Activated CD8-positive, alpha-beta T cell treated with anti-CD3 and anti-CD28 coated beads for 36 hours (primary cell): Measurements from ENCODE around the gene FGF22. TPM values are rescaled to one million over a fixed set of nuclear protein-coding genes. Genes with fewer than 3 reads are reported as not detected.

Source experiments
- ATAC-seq: fragments of 200-7000 bp; cut with Tn5 transposase; one replicate; pipeline ENCODE4 v1.10.0; 2021; ENCODE audit warnings: mild to moderate bottlenecking, moderate library complexity
- CTCF ChIA-PET: fragments of 350-600 bp; sonication (Branson Sonifier 250); formaldehyde crosslinking; loops from one replicate; lab custom pipeline; 2021; ENCODE audit warnings: antibody characterized with exemption; lab: Charles Lee
- POLR2A ChIA-PET: fragments of 350-600 bp; sonication (Branson Sonifier 250); formaldehyde crosslinking; loops from one replicate; lab custom pipeline; 2021; ENCODE audit warnings: antibody characterized with exemption; lab: Charles Lee
- DNase-seq: peaks from one replicate; pipeline ENCODE4 v3.0.0-alpha.2; 2020
- H3K27ac Mint-ChIP-seq: one replicate; pipeline ENCODE4 v1.8.0; 2021; ENCODE audit warnings: mild to moderate bottlenecking, mixed read lengths
- H3K27me3 Mint-ChIP-seq: one replicate; pipeline ENCODE4 v1.8.0; 2021; ENCODE audit warnings: mixed read lengths
- H3K36me3 Mint-ChIP-seq: one replicate; pipeline ENCODE4 v1.8.0; 2021; ENCODE audit warnings: low read depth, mixed read lengths
- H3K4me1 Mint-ChIP-seq: one replicate; pipeline ENCODE4 v1.8.0; 2021; ENCODE audit warnings: low read depth, mixed read lengths
- H3K4me3 Mint-ChIP-seq: one replicate; pipeline ENCODE4 v1.8.0; 2021; ENCODE audit warnings: mild to moderate bottlenecking, moderate library complexity, mixed read lengths
- H3K9me3 Mint-ChIP-seq: one replicate; pipeline ENCODE4 v1.8.0; 2021; ENCODE audit warnings: mixed read lengths
- CTCF ChIP-seq: fragments of 200-600 bp; IDR thresholded peaks from one replicate; pipeline ENCODE4 v1.8.0; 2022; ENCODE audit warnings: antibody characterized with exemption, mild to moderate bottlenecking
- intact Hi-C: fragments of 100-400 bp; cut with micrococcal nuclease; formaldehyde crosslinking; loops from one replicate; pipeline ENCODE4 v1.10.0; 2022
- total RNA-seq, 2 experiments: library from RNA; stranded (reverse); gene quantifications; one replicate each; pipeline ENCODE4 v1.2.3, GENCODE V29; 2021

FGF22 gene
- total RNA-seq, 2 experiments from 2014 or later = 0.16 TPM; not detected in 1

DNA sequence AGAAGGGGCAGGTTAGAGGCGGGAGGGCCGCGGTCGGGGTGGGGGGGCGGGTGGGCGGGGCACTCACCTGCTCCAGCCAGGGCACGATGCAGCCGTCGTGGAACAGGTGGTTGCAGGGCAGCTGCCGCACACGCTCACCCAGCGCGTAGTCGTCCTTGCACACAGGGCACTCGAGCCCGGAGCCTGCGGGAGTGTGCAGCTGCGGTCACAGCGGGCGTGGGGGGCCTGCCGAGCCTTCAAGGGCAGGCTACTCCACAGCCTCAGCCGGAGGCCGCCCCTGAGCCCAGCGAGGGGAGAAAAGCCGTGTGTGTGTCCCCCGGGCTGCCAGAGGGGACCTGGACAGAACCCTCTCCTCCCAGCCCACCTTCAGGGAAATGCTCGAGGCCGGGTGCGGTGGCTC, 8.6 kb downstream of the FGF22 start:
- ChIA-PET POLR2A (interaction anchor here (1.1 to 1.7 kb wide), 2 partner anchors 12 to 15 kb away, joined by 3 to 6 read pairs; no protein-coding TSS in a partner anchor), CTCF (no interaction called here)
- DNase-seq (no peak), ATAC-seq (no peak)
- no peaks in the 10 kb centered on the region for H3K9me3 Mint-ChIP-seq
- intact Hi-C loops = no loop called here
- H3K36me3 Mint-ChIP-seq = peaks cover 5% of the 10 kb centered on the region
- no peak overlapping the region for H3K4me3 Mint-ChIP-seq
- H3K27me3 Mint-ChIP-seq = no peaks in the 10 kb centered on the region
- H3K27ac Mint-ChIP-seq = no peak overlapping the region
- no peak for TF ChIP-seq CTCF
- H3K4me1 Mint-ChIP-seq = no peaks in the 10 kb centered on the region

DNA sequence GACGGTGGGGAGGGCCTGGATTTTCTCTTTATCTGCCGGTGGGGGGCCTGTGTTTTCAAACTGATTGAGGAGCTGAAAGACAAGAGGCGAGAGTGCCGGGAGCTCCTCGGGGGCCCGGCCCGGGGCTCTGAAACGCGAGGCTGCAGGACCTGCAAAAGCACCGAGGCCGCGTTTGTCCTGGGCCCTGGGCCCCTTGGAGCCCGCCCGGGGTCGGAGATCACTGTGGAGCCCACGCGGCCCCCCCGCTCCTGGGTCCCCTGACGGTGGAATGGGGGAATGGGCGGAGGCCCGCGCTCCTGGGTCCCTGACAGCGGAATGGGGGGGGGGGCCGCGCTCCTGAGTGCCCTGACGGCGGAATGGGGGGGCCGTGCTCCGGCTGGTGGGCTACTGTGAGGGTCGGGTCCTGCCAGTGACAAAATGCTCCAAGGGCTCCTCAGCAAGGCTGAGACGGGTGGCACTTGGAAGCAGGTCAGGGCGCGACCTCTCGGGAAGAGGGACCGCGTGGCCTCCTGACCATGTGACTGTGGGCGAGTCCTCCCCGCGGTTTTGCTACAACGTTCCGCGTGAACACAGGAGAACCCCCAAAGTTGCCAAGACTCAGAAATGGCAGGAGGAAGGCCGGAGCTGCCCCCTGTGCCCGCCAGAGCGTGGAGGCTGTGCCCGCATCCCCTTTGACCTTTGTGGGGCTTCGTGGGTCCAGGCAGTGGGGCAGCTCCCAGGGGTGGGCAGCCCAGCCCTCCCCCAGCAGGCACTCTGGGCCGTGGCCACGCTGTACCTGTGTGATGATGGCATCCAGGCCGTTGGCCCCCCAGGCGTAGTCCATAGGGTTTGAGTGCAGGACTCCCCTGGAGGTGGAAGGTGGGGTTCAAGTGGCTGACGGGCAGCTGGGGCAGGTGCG, 9.5 kb downstream of the FGF22 start:
- no peak for TF ChIP-seq CTCF
- intact Hi-C loops = no loop called here
- H3K9me3 Mint-ChIP-seq = no peaks in the 10 kb centered on the region
- no peak overlapping the region for H3K4me3 Mint-ChIP-seq
- H3K36me3 Mint-ChIP-seq = peaks cover 7% of the 10 kb centered on the region
- H3K27me3 Mint-ChIP-seq = no peaks in the 10 kb centered on the region
- H3K4me1 Mint-ChIP-seq = no peaks in the 10 kb centered on the region
- DNase-seq (no peak), ATAC-seq (no peak)
- ChIA-PET CTCF (interaction anchor here (1.3 kb wide), 1 partner anchor 24 kb away, joined by 3 read pairs; no protein-coding TSS in a partner anchor), POLR2A (interaction anchor here (0.9 to 1.3 kb wide), 4 partner anchors 8 to 15 kb away, joined by 3 to 6 read pairs (median 4); no protein-coding TSS in a partner anchor)
- H3K27ac Mint-ChIP-seq = no peak overlapping the region

- H3K36me3 Mint-ChIP-seq = peaks cover 8% of the 10 kb centered on the region
- ATAC-seq (no peak), DNase-seq (no peak)
- no peaks in the 10 kb centered on the region for H3K9me3 Mint-ChIP-seq
- no peak overlapping the region for H3K4me3 Mint-ChIP-seq
- H3K4me1 Mint-ChIP-seq = peaks cover 5% of the 10 kb centered on the region
- CTCF ChIA-PET = interaction anchor here (0.6 kb wide), 1 partner anchor 121 kb away, joined by 3 read pairs; no protein-coding TSS in a partner anchor
- H3K27me3 Mint-ChIP-seq = no peaks in the 10 kb centered on the region
- POLR2A ChIA-PET = interaction anchor here (0.6 to 1.3 kb wide), 5 partner anchors 8 to 38 kb away, joined by 3 to 6 read pairs (median 3); no protein-coding TSS in a partner anchor
- no peak overlapping the region for H3K27ac Mint-ChIP-seq
- intact Hi-C loops = no loop called here
- no peak for TF ChIP-seq CTCF
Observed at GRCh38 chr19:650121-650520, 10.4 kb downstream of the FGF22 start.

- Mint-ChIP-seq H3K27ac (no peak overlapping the region), H3K27me3 (no peaks in the 10 kb centered on the region), H3K36me3 (peaks cover 18% of the 10 kb centered on the region), H3K4me3 (no peak overlapping the region), H3K9me3 (no peaks in the 10 kb centered on the region), H3K4me1 (peaks cover 15% of the 10 kb centered on the region)
- ChIA-PET CTCF (no interaction called here), POLR2A (no interaction called here)
- intact Hi-C loops = no loop called here
- DNase-seq (no peak), ATAC-seq (no peak)
- no peak for TF ChIP-seq CTCF
Observed at GRCh38 chr19:651114-651818, 11.6 kb downstream of the FGF22 start.
